ENCODE results near the gene PPA2. TPM values are rescaled to one million over a fixed set of nuclear protein-coding genes. Genes with fewer than 3 reads are reported as not detected.

PPA2 gene
- total RNA-seq, 1 experiment from 2014 or later, result 54.6 TPM

DNA sequence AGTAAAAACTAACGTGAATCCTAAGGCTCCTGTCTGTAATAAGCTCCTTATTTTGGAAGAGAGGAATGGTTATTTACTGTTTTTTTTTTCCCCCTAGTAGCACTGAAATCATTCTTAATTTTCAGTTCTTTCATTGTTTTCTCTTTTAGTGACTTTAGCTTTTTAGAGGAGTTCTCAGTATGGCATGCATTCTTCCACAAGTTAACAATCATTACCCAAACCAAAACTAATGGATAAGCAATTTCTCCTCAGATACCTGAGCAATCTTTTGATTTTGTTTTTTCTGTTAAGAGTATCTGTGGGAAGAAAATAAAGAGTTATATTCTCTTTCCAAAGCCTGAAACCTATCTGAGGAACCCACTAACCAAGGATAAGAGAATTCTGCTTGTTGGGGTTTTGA is 16.7 kb upstream of the PPA2 start:
- in situ Hi-C loops (cut with HindIII; ENCODE audit: low pct_unique_long_range_greater_than_20kb, low sequenced_read_pairs), result no loop called here
- intact Hi-C loops (cut with micrococcal nuclease; ENCODE audit: unreplicated experiment), result no loop called here
- Histone ChIP-seq H3K36me3 (ENCODE audit: control insufficient read depth, insufficient read depth, low read length) (no peaks in the 10 kb centered on the region), H3K4me3 (ENCODE audit: low read depth in 2 of 2, low read length in 2 of 2) (no peak overlapping the region), H3K4me1 (ENCODE audit: control insufficient read depth, insufficient read depth, low read length) (no peaks in the 10 kb centered on the region), H3K9me3 (ENCODE audit: control insufficient read depth, insufficient read depth, low read depth, low read length) (no peaks in the 10 kb centered on the region), H3K27ac (ENCODE audit: low read length) (no peak overlapping the region), H3K27me3 (ENCODE audit: control insufficient read depth, insufficient read depth, low read length) (no peaks in the 10 kb centered on the region)
- no peak for ATAC-seq
- BruUV-seq (replicated peaks), result no TSS peak
- TF ChIP-seq SIN3A (IDR thresholded peaks at IDR 0.05; ENCODE audit: borderline replicate concordance, insufficient read depth, low read depth, low read length) (no peak), POLR2AphosphoS5 (IDR thresholded peaks at IDR 0.05; ENCODE audit: low read depth, low read length) (no peak), TCF7L2 (IDR thresholded peaks at IDR 0.05; ENCODE audit: low read depth, low read length) (no peak)
- TF ChIP-seq, protein P1, sequence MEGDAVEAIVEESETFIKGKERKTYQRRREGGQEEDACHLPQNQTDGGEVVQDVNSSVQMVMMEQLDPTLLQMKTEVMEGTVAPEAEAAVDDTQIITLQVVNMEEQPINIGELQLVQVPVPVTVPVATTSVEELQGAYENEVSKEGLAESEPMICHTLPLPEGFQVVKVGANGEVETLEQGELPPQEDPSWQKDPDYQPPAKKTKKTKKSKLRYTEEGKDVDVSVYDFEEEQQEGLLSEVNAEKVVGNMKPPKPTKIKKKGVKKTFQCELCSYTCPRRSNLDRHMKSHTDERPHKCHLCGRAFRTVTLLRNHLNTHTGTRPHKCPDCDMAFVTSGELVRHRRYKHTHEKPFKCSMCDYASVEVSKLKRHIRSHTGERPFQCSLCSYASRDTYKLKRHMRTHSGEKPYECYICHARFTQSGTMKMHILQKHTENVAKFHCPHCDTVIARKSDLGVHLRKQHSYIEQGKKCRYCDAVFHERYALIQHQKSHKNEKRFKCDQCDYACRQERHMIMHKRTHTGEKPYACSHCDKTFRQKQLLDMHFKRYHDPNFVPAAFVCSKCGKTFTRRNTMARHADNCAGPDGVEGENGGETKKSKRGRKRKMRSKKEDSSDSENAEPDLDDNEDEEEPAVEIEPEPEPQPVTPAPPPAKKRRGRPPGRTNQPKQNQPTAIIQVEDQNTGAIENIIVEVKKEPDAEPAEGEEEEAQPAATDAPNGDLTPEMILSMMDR (IDR thresholded peaks at IDR 0.05), result no peak
- TF ChIP-seq, protein P2, sequence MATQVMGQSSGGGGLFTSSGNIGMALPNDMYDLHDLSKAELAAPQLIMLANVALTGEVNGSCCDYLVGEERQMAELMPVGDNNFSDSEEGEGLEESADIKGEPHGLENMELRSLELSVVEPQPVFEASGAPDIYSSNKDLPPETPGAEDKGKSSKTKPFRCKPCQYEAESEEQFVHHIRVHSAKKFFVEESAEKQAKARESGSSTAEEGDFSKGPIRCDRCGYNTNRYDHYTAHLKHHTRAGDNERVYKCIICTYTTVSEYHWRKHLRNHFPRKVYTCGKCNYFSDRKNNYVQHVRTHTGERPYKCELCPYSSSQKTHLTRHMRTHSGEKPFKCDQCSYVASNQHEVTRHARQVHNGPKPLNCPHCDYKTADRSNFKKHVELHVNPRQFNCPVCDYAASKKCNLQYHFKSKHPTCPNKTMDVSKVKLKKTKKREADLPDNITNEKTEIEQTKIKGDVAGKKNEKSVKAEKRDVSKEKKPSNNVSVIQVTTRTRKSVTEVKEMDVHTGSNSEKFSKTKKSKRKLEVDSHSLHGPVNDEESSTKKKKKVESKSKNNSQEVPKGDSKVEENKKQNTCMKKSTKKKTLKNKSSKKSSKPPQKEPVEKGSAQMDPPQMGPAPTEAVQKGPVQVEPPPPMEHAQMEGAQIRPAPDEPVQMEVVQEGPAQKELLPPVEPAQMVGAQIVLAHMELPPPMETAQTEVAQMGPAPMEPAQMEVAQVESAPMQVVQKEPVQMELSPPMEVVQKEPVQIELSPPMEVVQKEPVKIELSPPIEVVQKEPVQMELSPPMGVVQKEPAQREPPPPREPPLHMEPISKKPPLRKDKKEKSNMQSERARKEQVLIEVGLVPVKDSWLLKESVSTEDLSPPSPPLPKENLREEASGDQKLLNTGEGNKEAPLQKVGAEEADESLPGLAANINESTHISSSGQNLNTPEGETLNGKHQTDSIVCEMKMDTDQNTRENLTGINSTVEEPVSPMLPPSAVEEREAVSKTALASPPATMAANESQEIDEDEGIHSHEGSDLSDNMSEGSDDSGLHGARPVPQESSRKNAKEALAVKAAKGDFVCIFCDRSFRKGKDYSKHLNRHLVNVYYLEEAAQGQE (IDR thresholded peaks at IDR 0.05; ENCODE audit: insufficient read depth in 1 of 2, low read depth in 2 of 2, low read length in 1 of 2), result no peak
- ChIA-PET CTCF (no interaction called here), POLR2A (no interaction called here)
- no peak for DNase-seq (ENCODE audit: low read depth, low spot score)

DNA sequence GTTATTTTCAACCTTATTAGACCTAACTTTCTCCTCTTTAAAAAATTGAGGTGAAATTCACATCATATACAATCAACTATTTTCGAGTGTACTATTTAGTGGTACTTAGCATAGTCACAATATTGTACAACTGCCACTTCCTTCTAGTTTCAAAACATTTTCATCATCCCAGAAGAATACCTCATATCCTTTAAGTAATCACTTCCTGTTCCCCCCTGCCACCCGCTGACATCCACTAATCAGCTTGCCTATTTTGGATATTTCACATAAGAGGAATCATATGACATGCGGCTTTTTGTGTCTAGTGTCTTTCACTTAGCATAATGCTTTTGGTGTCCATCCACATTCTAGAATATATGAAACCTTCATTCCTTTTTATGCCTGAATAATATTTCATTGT is 10.0 kb upstream of the PPA2 start:
- no peaks in the 10 kb centered on the region for H3K36me3 ChIP-seq (ENCODE audit: control insufficient read depth, insufficient read depth, low read length)
- H3K9me3 ChIP-seq (ENCODE audit: control insufficient read depth, insufficient read depth, low read depth, low read length), result no peaks in the 10 kb centered on the region
- ATAC-seq (no peak), DNase-seq (ENCODE audit: low read depth, low spot score) (no peak)
- no TSS peak for BruUV-seq (replicated peaks)
- H3K4me1 ChIP-seq (ENCODE audit: control insufficient read depth, insufficient read depth, low read length), result no peaks in the 10 kb centered on the region
- H3K27me3 ChIP-seq (ENCODE audit: control insufficient read depth, insufficient read depth, low read length), result no peaks in the 10 kb centered on the region; the same call in 1 of the 2 replicates
- H3K4me3 ChIP-seq (ENCODE audit: low read depth in 2 of 2, low read length in 2 of 2), result no peak overlapping the region
- no peak overlapping the region for H3K27ac ChIP-seq (ENCODE audit: low read length)
- ChIA-PET POLR2A (no interaction called here), CTCF (no interaction called here)
- TF ChIP-seq SIN3A (IDR thresholded peaks at IDR 0.05; ENCODE audit: borderline replicate concordance, insufficient read depth, low read depth, low read length) (no peak), POLR2AphosphoS5 (IDR thresholded peaks at IDR 0.05; ENCODE audit: low read depth, low read length) (no peak), TCF7L2 (IDR thresholded peaks at IDR 0.05; ENCODE audit: low read depth, low read length) (no peak)
- TF ChIP-seq, protein P1 (IDR thresholded peaks at IDR 0.05), result no peak
- TF ChIP-seq, protein P2 (IDR thresholded peaks at IDR 0.05; ENCODE audit: insufficient read depth in 1 of 2, low read depth in 2 of 2, low read length in 1 of 2), result no peak
- in situ Hi-C loops (cut with HindIII; ENCODE audit: low pct_unique_long_range_greater_than_20kb, low sequenced_read_pairs), result no loop called here
- intact Hi-C loops (cut with micrococcal nuclease; ENCODE audit: unreplicated experiment), result no loop called here
